ENCODE data around the gene FGFRL1.
A peak's percentile ranks its signal among the peaks of the same experiment; 100 is the strongest.
"Not testable (repeated sequence)": the region's sequence is repeated elsewhere in the genome, so short reads cannot be mapped to it uniquely, and the experiment has no call there.

Gene FGFRL1

DNA sequence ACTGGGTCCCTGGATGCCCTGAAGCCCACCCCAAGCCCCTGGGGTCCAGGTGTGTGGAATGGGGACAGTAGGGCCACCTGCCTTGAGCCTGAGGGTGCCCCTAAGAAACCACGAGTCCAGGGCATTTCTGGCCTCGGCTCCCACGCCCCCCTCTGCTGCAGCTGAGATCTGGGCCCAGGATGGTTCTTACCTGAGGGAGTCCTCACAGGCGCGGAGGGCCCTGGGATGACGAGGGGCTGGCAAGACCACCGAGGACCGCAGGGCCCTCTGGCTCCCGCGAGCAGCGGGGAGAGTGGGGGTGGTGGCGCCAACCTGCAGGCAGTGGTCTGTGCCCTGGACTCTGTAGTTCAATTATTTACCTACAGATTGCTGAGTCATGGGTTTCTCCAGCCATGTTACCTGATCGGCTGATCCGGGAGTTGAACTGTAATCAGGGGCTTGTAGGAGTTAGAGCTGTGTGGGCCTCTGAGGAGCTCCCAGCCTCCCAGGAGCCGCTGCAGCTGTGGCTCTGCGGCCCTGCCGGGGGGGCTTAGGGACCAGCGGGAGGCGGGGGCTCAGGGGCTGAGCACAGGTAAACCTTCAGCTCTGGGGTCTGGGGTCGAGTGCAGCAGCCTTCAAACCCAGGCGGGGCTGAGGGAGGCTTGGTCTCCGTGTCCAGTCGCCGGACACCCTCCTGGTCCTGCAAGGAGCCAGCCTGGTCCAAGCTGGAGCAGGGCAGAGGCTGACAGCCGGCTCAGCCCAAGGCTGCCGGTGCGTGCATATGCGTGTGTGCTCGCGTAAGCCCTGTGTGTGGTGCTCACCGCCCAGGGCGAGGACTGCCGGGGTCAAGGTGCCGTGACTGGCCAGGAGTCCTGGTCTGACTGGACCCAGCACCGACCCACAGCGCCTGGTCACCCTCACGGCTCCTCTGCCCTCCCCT is 18.1 kb upstream of the FGFRL1 start, which contains the start of gene SLC26A1:
TSS of gene SLC26A1 (minus strand) at position 294 of the 919 bp plus-strand sequence. CDS start 1,701 bp downstream, outside the sequence.
- no peak for DNase-seq

DNA sequence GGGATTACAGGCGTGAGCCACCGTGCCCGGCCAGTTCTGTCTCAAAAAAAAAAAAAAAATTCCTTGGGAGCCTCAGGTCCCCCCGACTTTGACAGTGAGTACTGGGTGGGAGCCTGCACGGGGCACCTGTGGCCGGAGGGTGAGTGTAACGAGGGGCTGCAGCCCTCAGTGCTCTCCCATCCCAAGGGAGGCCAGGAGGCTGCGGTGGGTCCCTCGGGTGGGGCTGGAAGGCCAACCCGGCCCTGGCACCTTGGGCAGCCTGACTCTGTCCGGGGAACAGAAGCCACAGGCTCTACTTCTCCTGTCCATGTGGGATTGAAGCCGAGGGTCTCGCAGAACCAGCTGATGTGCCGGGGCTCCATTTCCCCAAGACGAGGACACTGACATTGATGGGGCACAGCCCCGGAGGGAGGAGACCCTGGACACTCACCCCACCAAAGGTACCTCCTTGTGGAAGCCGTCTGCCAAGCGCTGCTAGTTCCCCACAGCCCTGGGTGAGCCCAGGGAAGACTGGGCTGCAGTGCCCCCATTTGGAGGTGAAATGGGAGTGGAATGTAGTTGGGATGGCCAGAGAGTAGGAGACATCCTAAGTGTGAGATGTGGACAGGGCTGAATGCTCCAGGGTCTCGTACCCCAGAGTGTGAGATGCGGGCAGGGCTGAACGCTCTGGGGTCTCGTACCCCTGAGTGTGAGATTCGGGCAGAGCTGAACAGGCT is 16.0 kb upstream of the FGFRL1 start:
- DNase-seq, result no peak

DNA sequence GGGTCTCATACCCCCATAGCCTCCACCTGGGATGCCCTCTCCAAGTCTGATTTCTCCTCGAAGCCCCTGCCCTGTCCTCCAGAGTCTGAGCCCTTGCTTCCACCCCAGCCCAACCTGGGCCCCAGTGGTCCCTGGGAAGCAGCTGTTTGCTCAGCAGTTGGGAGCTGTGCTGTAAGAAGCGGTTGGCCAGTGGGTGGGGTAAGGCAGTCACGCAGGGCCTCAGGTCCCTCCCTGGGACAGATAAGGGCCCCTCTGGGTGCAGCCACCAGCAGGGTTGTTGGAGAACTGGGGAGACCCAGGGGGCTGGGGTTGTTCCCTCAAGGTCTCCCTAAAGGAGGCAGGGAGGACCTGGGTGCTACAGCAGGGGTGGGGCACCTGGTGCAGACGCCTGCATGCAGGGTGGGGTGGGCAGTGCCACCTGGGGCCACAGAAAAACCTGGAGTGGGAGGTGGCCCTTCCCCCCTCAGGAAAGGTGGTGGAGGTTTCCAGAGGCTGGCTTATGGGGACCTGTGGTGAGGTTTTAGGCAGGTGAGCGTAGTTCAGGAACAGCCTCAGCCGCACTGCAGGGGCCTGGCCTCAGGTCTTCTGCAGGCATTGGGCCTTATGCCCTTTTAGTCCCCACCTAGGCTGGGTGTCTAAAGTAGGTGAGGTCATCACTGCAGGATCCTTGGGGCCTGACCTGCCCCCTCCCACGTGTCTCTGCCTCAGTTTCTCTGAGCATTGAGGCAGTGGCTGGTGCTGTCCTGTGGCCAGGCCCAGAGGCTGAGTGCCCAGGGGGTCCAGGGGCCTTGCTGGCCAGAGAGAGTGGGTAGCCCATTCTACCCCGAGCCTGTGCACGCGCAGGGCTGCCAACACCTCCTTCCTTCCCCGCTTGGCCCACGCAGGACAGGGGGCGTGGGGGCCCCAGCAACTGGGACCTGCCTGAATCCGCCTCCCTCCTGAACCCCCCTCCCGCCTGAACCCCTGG is 15.1 kb upstream of the FGFRL1 start:
- no peak for DNase-seq

DNA sequence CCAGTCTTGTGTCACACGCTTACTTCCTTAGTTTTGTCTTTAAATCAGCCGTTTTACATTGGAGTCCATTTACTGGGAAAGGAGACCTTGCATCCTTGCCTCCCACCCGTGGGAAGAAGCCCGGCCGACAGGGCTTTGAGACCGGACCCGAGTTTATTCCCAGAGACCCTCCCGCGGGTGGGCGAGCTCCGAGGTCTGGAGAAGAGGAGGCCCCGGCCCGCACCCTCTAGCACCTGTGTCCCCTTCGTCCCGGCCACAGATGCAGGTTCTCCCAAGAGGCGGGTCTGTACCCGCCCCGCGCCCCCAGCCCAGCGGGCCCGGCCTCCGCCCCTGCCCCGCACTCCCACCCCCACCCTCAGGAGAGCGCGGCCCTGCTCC is 14.4 kb upstream of the FGFRL1 start:
- DNase-seq, result no peak

DNA sequence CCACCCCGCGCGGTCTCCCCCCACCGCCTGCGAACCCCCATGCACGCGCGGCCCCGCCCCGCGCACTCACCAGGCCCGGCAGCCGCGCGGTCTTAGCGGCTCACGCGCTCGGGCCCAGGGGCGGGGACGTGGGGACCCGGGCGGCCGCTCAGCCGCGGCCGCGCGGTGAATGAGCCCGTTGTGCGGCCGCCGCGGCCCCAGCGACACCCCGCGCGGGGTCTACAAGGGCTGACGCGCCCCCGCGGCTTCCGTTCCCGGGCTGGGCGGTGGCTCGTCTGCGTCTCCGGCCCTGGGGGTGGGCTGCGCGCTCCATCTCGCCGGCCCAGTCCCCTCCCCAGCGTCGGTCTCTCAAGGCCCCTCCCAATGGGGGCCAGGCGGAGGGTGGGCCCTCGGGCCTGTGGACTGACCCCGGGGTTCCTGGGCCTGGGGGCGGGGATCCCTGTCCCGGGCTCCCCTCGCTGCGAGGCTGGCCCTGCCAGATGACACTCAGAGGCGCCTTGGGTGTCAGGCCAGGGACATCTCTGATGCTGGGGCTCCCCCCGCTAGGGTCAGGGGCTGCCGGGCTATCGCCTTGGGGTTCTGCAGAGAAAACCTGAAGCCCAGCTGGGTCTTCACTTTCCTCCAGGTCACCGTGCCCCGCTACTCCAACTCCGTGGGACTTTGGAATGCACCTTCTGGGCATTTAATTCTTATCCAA is 13.9 kb upstream of the FGFRL1 start:
- no peak for DNase-seq

DNA sequence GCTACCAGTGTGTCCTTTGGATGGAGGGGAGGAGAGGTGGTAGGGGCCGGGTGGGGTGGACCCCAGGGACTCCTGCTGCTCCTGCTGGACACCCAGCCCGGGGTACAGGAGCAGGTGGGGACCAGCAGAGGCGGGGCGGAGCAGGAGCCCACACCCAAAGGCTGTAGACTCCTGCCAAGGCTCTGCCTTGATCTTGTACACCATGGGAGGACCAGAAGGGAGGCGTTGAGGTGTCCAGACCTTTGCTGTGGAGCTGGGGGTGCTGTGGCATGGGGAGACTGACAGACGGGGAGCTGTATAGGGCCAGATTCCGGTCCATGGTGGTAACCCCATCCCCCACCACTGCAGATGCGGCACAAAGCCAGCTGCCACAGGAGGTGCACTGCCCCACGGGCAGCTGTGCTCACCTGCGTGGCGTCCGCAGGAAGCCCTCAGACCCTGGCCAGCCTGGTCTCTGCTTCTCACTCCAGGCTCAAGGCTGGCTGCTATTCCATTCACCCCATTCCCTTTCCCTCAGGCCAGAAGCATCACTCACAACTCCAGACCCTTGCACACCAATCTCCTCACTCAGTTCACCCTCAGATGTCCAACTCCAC is 13.2 kb upstream of the FGFRL1 start:
- DNase-seq, result no peak

DNA sequence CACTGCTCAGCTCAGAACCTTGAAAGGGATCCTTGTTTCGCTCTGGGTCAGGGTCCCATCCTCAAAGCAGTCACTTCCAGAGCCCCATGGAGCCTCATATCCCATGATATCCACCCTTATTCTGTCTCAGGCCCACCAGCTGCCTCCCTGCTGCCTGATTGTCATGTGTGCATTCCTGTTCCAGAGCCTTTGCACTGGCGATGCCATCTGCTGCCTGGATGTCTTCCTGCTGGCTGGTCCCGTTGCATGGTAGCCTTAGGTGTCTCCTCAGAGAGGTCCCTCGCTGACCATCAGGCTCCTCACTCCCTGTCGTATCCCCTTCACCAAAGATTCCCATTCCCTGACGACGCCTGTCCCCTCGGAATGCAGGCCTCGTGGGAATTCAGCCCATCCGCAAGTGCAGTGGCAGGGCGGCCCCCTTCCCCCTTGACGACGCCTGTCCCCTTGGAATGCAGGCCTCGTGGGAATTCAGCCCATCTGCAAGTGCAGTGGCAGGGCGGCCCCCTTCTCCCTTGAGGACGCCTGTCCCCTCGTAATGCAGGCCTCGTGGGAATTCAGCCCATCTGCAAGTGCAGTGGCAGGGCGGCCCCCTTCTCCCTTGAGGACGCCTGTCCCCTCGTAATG is 12.1 kb upstream of the FGFRL1 start:
- not testable (repeated sequence) for DNase-seq

DNA sequence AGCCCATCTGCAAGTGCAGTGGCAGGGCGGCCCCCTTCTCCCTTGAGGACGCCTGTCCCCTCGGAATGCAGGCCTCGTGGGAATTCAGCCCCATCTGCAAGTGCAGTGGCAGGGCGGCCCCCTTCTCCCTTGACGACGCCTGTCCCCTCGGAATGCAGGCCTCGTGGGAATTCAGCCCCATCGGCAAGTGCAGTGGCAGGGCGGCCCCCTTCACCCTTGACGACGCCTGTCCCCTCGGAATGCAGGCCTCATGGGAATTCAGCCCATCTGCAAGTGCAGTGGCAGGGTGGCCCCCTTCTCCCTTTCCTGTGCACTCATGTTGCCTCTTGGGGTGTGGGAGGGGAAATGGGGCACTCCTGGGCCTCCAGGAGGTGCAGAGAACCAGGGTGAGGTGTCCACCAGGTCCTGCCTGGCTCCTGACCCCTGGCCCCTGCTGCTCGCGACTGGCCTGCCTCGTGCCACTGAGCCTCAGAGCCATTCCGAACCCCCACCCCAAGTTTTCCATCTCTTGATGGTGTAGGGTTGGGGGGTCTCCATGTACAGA is 11.5 kb upstream of the FGFRL1 start:
- DNase-seq, result no peak

DNA sequence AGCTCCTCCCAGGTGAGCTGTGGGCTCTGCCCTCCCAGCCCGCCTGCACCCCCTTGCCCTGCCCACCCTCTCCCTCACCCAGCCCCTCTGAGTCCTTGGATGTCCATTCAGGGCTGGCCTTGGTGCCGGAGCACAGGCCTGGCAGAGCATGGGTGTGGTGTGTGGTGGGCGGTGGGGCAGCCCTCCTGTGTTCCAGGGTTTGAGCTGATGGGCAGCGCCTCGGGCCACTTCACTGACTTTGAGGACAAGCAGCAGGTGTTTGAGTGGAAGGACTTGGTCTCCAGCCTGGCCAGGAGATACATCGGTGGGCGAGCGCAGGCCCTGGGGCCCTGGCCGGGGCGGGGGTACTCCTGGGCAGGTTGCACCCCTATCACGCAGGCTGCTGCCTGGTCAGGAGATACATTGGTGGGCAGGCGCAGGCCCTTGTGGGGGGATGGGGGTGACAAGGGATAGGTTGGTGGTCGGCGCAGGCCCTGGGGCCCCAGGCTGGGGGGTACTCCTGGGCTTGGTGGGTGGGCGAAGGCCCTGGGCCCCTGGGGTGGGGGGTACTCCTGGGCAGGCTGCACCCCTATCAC is 10.7 kb upstream of the FGFRL1 start:
- DNase-seq, result no peak

DNA sequence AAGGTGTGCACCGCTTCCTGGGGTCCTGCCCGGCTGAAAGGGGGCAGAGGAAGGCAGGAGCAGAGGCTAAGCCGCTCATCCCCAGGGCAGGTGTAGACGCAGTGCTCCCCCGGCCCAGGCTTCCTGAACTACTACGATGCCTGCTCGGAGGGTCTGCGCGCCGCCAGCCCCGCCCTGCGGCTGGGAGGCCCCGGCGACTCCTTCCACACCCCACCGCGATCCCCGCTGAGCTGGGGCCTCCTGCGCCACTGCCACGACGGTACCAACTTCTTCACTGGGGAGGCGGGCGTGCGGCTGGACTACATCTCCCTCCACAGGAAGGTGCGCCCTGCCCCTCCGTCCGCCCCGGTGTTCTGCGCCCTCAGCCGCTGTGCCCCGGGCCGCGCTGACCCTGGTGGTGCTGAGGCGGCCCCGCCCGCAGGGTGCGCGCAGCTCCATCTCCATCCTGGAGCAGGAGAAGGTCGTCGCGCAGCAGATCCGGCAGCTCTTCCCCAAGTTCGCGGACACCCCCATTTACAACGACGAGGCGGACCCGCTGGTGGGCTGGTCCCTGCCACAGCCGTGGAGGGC is 9.8 kb upstream of the FGFRL1 start:
- no peak for DNase-seq

DNA sequence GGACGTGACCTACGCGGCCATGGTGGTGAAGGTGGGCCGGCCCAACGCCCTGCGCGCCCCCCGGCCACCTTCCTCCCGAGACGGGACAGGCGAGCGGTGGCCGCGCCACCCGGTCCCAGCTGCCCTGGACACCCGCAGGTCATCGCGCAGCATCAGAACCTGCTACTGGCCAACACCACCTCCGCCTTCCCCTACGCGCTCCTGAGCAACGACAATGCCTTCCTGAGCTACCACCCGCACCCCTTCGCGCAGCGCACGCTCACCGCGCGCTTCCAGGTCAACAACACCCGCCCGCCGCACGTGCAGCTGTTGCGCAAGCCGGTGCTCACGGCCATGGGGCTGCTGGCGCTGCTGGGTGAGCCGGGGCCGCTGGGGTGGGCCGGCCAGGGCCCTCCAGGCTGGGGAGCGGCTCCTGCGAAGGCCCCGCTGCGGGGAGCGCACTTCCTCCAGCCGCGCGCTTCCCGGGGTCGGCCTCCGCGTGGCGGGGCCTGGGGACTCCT is 9.2 kb upstream of the FGFRL1 start:
- no peak for DNase-seq

DNA sequence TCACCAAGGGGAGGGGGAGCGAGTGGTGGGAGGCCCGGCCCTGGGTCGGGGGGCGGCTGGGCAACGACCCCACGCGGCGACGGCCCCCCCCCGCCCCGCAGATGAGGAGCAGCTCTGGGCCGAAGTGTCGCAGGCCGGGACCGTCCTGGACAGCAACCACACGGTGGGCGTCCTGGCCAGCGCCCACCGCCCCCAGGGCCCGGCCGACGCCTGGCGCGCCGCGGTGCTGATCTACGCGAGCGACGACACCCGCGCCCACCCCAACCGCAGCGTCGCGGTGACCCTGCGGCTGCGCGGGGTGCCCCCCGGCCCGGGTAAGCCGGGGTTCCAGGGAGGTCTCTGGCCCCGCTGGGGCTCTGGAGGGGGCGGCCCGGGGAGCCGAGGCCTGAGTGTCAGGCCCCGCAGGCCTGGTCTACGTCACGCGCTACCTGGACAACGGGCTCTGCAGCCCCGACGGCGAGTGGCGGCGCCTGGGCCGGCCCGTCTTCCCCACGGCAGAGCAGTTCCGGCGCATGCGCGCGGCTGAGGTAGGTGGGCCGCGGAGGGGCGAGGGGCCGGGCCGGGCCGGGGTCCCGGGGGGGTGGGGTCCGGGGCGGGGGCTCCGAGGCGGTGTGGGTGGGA is 8.7 kb upstream of the FGFRL1 start:
- no peak for DNase-seq

DNA sequence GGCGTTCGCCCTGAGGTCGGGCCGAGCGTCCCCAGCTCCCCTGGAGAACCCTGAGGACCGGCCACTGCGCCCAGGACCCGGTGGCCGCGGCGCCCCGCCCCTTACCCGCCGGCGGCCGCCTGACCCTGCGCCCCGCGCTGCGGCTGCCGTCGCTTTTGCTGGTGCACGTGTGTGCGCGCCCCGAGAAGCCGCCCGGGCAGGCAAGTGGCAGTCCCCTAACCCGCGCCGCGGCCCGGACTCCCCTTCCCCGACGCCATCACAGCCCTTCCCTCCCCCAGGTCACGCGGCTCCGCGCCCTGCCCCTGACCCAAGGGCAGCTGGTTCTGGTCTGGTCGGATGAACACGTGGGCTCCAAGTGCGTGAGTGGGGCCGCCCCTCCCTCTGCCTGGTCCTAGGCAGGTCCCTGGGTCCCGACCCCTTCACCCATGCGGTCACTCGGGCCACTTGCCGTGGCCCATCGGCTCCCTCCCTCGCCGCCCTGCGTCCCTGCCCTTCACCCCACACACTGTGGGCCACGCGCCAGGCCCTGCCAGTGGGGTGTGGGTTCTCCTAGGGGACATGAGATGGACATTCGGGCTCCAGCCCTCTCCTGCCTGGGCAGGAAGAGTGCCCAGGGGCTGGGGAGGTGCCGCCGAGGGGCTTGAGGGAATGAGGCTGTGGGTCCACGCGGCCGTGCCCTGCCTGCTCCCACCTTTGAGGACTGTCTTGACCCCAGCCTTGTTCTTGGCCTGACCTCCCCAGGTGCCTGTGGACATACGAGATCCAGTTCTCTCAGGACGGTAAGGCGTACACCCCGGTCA is 8.0 kb upstream of the FGFRL1 start:
- DNase-seq, result no peak

DNA sequence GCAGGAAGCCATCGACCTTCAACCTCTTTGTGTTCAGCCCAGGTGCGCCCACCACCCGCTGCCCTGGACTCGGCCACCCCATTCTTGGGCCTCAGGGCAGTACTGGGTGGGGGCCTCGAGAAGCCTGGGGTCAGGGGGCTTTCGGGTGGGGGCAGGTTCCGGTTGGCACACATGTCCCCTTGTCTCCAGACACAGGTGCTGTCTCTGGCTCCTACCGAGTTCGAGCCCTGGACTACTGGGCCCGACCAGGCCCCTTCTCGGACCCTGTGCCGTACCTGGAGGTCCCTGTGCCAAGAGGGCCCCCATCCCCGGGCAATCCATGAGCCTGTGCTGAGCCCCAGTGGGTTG is 7.4 kb upstream of the FGFRL1 start:
- no peak for DNase-seq

DNA sequence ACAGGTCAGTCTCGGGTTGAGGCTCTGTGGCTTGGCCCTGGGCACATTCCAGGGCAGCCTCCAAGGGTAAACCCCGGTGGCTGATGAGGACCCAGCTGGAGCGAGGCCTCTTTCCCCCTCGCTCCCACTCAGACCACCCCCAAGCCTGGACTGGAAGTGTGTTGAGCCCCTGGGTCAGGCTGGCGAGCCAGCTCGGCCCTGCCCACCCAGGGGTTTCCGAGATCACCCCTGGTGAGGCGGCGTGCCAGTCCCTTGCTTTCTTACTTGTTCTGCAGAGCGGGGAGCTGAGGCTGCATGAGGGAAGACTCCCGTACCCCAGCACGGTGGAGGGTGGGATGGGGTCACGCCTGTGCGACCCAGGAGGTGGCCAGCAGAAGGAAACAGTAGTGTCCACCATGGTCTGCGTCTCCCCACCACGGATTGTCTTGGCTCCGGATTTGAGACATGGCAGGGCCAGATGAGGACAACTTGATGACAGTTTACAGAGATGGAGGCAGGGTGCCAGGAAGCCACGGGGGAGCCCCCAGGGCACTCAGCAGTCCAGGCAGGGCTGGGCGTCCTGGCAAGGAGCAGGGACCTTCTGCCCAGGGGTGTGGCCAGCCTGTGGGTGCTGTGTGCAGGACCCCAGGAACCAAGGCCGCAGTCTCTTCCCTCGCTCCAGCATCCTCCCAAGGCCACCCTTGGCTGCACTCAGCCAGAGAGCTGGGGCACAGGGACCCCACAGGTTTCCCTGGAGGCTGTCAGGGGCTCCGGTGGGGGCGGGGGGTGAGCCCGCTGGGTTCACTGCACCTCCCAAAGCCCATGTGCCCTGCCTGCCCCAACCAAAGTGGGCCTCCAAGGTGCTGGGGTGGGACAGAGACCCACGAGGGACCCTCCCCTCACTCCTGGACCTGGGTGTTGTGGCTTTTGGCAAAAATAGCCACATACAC is 6.6 kb upstream of the FGFRL1 start:
- no peak for DNase-seq

DNA sequence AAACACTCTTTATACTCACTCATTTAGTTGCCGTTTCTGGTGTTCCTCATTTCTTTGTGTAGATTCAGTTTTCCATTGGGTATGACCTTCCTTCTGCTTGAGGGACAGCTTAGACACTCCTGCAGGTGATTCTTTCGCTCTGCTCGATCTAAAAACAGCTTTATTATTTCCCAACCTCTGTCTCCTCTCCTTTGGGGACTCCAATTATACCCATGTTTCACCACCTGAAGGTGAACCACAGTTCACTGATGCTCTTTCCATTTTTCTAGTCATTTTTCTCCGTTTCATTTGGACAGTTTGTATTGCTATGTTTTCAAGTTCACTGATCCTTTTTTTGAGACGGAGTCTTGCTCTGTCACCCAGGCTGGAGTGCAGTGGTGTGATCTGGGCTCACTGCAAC is 4.6 kb upstream of the FGFRL1 start:
- DNase-seq, result no peak

DNA sequence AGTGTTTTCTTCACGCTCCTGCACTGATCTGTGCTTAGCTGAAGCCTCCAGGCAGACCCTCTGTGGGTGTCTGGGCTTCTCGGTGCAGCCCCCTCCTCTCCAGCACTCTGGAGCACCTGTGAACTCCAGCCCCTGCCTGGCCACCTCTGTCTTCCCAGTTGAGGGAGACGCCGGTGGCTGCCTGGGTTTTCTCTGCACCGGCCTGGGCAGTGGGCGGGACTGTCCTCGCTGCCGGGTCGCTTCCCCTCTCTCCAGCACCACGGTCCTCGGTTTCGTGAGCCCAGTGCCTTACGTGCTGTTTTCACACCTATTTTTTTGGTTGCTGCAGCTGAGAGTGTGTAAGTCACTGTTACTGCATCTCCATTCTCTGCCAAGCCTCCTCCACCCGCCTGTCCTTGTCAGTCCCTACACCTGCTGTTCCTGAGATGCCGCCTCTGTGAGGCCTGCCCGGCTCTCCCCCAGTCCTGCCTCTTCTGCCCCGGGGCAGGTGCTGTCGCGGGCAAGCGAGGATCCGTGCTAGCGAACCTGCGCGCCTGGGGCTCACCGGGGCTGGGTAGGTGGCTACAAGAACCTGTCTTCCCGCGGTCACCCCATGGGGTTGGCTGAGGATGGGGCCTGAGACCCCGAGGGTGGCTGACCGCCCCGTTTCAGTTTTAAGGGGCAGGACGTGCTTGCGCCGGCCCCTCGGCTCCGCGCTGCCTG is 2.4 kb upstream of the FGFRL1 start:
- DNase-seq, result peak; percentile 72
